A549 (cell line): ENCODE measurements around the gene AGR2. TPM values are rescaled to one million over a fixed set of nuclear protein-coding genes. Genes with fewer than 3 reads are reported as not detected.

Experiments used
- BCL3 ChIP-seq: fragments of >200 bp; sonication (Bioruptor Twin); formaldehyde crosslinking; IDR thresholded peaks from 3 replicates; pipeline ENCODE4 v1.6.1; 2016
- BHLHE40 ChIP-seq: IDR thresholded peaks from 2 replicates; pipeline ENCODE4 v1.6.1; 2012; ENCODE audit warnings: low read depth, low read length, inconsistent platforms
- CBX2 ChIP-seq: fragments of 200-600 bp; sonication (generic); IDR thresholded peaks from 2 replicates; pipeline ENCODE4 v1.6.1; 2016; ENCODE audit warnings: low read depth, mild to moderate bottlenecking, borderline replicate concordance
- CHD2 ChIP-seq: fragments of 150-350 bp; IDR thresholded peaks from 2 replicates; pipeline ENCODE4 v1.6.1; 2014; ENCODE audit warnings: low read length; ENCODE audit not compliant: partially characterized antibody
- CTCF ChIP-seq: fragments of >200 bp; sonication (Bioruptor Twin); formaldehyde crosslinking; IDR thresholded peaks from 3 replicates; pipeline ENCODE4 v1.5.1; 2016
- EHMT2 ChIP-seq: fragments of 200-600 bp; sonication (generic); IDR thresholded peaks from 2 replicates; pipeline ENCODE4 v1.6.1; 2016; ENCODE audit warnings: antibody characterized with exemption, low read depth, mild to moderate bottlenecking, moderate library complexity
- EP300 ChIP-seq, 2 experiments: fragments of >200 bp; sonication (Bioruptor Twin); formaldehyde crosslinking; IDR thresholded peaks; 2 replicates in 1 of 2; 3 replicates in 1 of 2; pipeline ENCODE4 v1.6.1; 2016 to 2017
- FOSB ChIP-seq: fragments of 250-450 bp; sonication (Bioruptor Pico); IDR thresholded peaks from 2 replicates; pipeline ENCODE4 v1.5.0; 2020; ENCODE audit warnings: mild to moderate bottlenecking, moderate library complexity
- FOSL2 ChIP-seq, 2 experiments: fragments of 450-650 bp in 1 of 2; fragments of >200 bp in 1 of 2; sonication (Bioruptor Twin) in 1 of 2; formaldehyde crosslinking; IDR thresholded peaks; 2 replicates each; pipeline versions ENCODE4 v1.5.0 to v1.6.1; 2016 to 2020; ENCODE audit warnings: mild to moderate bottlenecking in 1 of 2, moderate library complexity in 1 of 2
- GATA3 ChIP-seq: IDR thresholded peaks from 2 replicates; pipeline ENCODE4 v1.6.1; 2012; ENCODE audit warnings: borderline replicate concordance
- HDAC2 ChIP-seq: fragments of 200-600 bp; sonication (generic); IDR thresholded peaks from 2 replicates; pipeline ENCODE4 v1.6.1; 2016
- HES2 ChIP-seq: fragments of >200 bp; sonication (Bioruptor Twin); formaldehyde crosslinking; IDR thresholded peaks from 2 replicates; pipeline ENCODE4 v1.6.1; 2016
- HEYL ChIP-seq: fragments of 250-450 bp; sonication (Bioruptor Pico); IDR thresholded peaks from 2 replicates; pipeline ENCODE4 v1.8.0; 2021; ENCODE audit warnings: mild to moderate bottlenecking, moderate library complexity
- HMGXB4 ChIP-seq: fragments of 250-450 bp; sonication (Bioruptor Pico); IDR thresholded peaks from 2 replicates; pipeline ENCODE4 v1.5.0; 2021; ENCODE audit warnings: mild to moderate bottlenecking, moderate library complexity, borderline replicate concordance
- HOXA7 ChIP-seq: fragments of 250-450 bp; sonication (Bioruptor Pico); IDR thresholded peaks from 2 replicates; pipeline ENCODE4 v1.5.0; 2020; ENCODE audit warnings: mild to moderate bottlenecking, moderate library complexity
- HOXB5 ChIP-seq: fragments of 250-450 bp; sonication (Bioruptor Pico); IDR thresholded peaks from 2 replicates; pipeline ENCODE4 v1.5.0; 2020; ENCODE audit warnings: mild to moderate bottlenecking, moderate library complexity
- JUN ChIP-seq, 2 experiments: fragments of >200 bp; sonication (Bioruptor Twin); formaldehyde crosslinking; IDR thresholded peaks; 2 replicates in 1 of 2; 3 replicates in 1 of 2; pipeline ENCODE4 v1.6.1; 2016 to 2017
- KDM5A ChIP-seq: fragments of 200-600 bp; sonication (generic); IDR thresholded peaks from 2 replicates; pipeline ENCODE4 v1.6.1; 2016; ENCODE audit warnings: antibody characterized with exemption, mild to moderate bottlenecking
- MAFK ChIP-seq: fragments of 450-650 bp; IDR thresholded peaks from 2 replicates; pipeline ENCODE4 v1.6.1; 2014; ENCODE audit not compliant: partially characterized antibody
- MAX ChIP-seq: IDR thresholded peaks from 2 replicates; pipeline ENCODE4 v1.6.1; 2012
- MAZ ChIP-seq: fragments of 150-350 bp; IDR thresholded peaks from 2 replicates; pipeline ENCODE4 v1.6.1; 2014; ENCODE audit warnings: antibody characterized with exemption, low read depth, low read length, borderline replicate concordance
- MYC ChIP-seq: IDR thresholded peaks from 2 replicates; pipeline ENCODE4 v1.6.1; 2012; ENCODE audit warnings: mild to moderate bottlenecking, inconsistent platforms, low read length, improper control_type of control experiment, borderline replicate concordance
- NPAS2 ChIP-seq: fragments of 250-450 bp; sonication (Bioruptor Pico); IDR thresholded peaks from 2 replicates; pipeline ENCODE4 v1.8.0; 2022; ENCODE audit warnings: mild to moderate bottlenecking, moderate library complexity, borderline replicate concordance
- NR3C1 ChIP-seq: fragments of >200 bp; sonication (Bioruptor Twin); formaldehyde crosslinking; IDR thresholded peaks from 3 replicates; pipeline ENCODE4 v1.6.1; 2017
- PBX3 ChIP-seq: IDR thresholded peaks from 2 replicates; pipeline ENCODE4 v1.6.1; 2012
- PHF8 ChIP-seq: fragments of 200-600 bp; sonication (generic); IDR thresholded peaks from 2 replicates; pipeline ENCODE4 v1.6.1; 2016; ENCODE audit warnings: low read depth, mild to moderate bottlenecking, antibody characterized with exemption, moderate library complexity, borderline replicate concordance
- POLR2A ChIP-seq: IDR thresholded peaks from 2 replicates; pipeline ENCODE4 v1.6.1; 2012; ENCODE audit warnings: mild to moderate bottlenecking, low read length
- POLR2AphosphoS2 ChIP-seq: conservative IDR thresholded peaks from 2 replicates; pipeline ENCODE4 v1.6.1; 2012; ENCODE audit warnings: low read length, improper control_type of control experiment, inconsistent platforms
- RAD21 ChIP-seq, 2 experiments: fragments of >200 bp in 1 of 2; sonication (Bioruptor Twin) in 1 of 2; formaldehyde crosslinking in 1 of 2; IDR thresholded peaks in 1 of 2; conservative IDR thresholded peaks in 1 of 2; 2 replicates in 1 of 2; 3 replicates in 1 of 2; pipeline ENCODE4 v1.6.1; 2012 to 2018; ENCODE audit warnings: inconsistent platforms in 1 of 2
- RARB ChIP-seq: fragments of 250-450 bp; sonication (Bioruptor Pico); IDR thresholded peaks from 2 replicates; pipeline ENCODE4 v1.8.0; 2021; ENCODE audit warnings: mild to moderate bottlenecking, moderate library complexity
- RCOR1 ChIP-seq: fragments of 150-350 bp; IDR thresholded peaks from 2 replicates; pipeline ENCODE4 v1.6.1; 2014; ENCODE audit warnings: antibody characterized with exemption, low read length, low read depth
- RFX5 ChIP-seq: fragments of 450-650 bp; IDR thresholded peaks from 2 replicates; pipeline ENCODE4 v1.7.1; 2014; ENCODE audit warnings: antibody characterized with exemption, mild to moderate bottlenecking, moderate library complexity
- SREBF2 ChIP-seq: fragments of 450-650 bp; IDR thresholded peaks from 2 replicates; pipeline ENCODE4 v1.6.1; 2014; ENCODE audit warnings: mild to moderate bottlenecking, moderate library complexity
- TFCP2L1 ChIP-seq: fragments of 250-450 bp; sonication (Bioruptor Pico); IDR thresholded peaks from 2 replicates; pipeline ENCODE4 v1.5.0; 2021; ENCODE audit warnings: mild to moderate bottlenecking
- USF2 ChIP-seq: fragments of 450-650 bp; IDR thresholded peaks from 2 replicates; pipeline ENCODE4 v1.6.1; 2014; ENCODE audit warnings: antibody characterized with exemption
- ZC3H11A ChIP-seq: fragments of 450-650 bp; IDR thresholded peaks from 2 replicates; pipeline ENCODE4 v1.6.1; 2014; ENCODE audit warnings: antibody characterized with exemption, mild to moderate bottlenecking
- ZFP36 ChIP-seq: fragments of 450-650 bp; IDR thresholded peaks from 2 replicates; pipeline ENCODE4 v1.6.1; 2014; ENCODE audit warnings: borderline replicate concordance; ENCODE audit not compliant: partially characterized antibody
- ZNF302 ChIP-seq: fragments of 250-450 bp; sonication (Bioruptor Pico); IDR thresholded peaks from 2 replicates; pipeline ENCODE4 v1.9.0; 2021; ENCODE audit warnings: inconsistent platforms, mild to moderate bottlenecking, moderate library complexity
- ZSCAN20 ChIP-seq: fragments of 250-450 bp; sonication (Bioruptor Pico); IDR thresholded peaks from 2 replicates; pipeline ENCODE4 v1.8.0; 2022; ENCODE audit warnings: mild to moderate bottlenecking, moderate library complexity
- polyA plus RNA-seq, 4 experiments: library from polyadenylated mRNA; depleted of rRNA in 3 of 4; stranded (reverse); fragments of >200 nt; fragmentation: RNase III in 1 of 4; extraction: RNeasy Plus Mini Kit Qiagen cat#74134 plus additional on column Dnase treatment in 1 of 4; gene quantifications; 2 replicates in 3 of 4; 3 replicates in 1 of 4; pipeline ENCODE4 v1.2.3, GENCODE V29; 2011 to 2017

AGR2 gene
- polyA plus RNA-seq, 2 of the 4 experiments (the other 2 are of a cell fraction): 60.7 to 479 TPM

GRCh38 chr7:16847381-16847860 is 42.6 kb upstream of the AGR2 start (continued):
- TF ChIP-seq PHF8 (no peak), SREBF2 (no peak), HOXB5 (CRISPR knock-in tag) (0 out of 2 replicates have a peak, but pooled peaks have one; percentile 17), HEYL (CRISPR knock-in tag) (no peak), HES2 (peak; percentile 68; the same call in 1 of the 2 replicates), HMGXB4 (CRISPR knock-in tag) (no peak), MAX (peak; percentile 85), POLR2A (no peak), HDAC2 (no peak), EHMT2 (no peak), KDM5A (no peak), RARB (0 out of 2 replicates have a peak, but pooled peaks have one; percentile 46), POLR2AphosphoS2 (no peak), JUN (IDR thresholded peaks at IDR 0.05) (peak; percentile 93 to 96), NR3C1 (no peak), RCOR1 (no peak), MAFK (no peak), ZNF302 (CRISPR knock-in tag) (no peak), TFCP2L1 (no peak), GATA3 (peak; percentile 100), FOSL2 (IDR thresholded peaks at IDR 0.05) (peak; percentile 49; the same call in 1 of the 2 replicates), FOSL2 (CRISPR knock-in tag; IDR thresholded peaks at IDR 0.05) (peak; percentile 81), HOXA7 (CRISPR knock-in tag) (no peak), ZFP36 (peak; percentile 39), NPAS2 (CRISPR knock-in tag) (no peak), FOSB (no peak; the same call in 1 of the 2 replicates), ZC3H11A (no peak), BCL3 (peak; percentile 95), RAD21 (conservative IDR thresholded peaks at IDR 0.05 in 1 of 2, IDR thresholded peaks at IDR 0.05 in 1 of 2) (peak; percentile 50 to 66), BHLHE40 (no peak), CBX2 (no peak), CHD2 (no peak), RFX5 (no peak), PBX3 (peak; percentile 85), USF2 (no peak), ZSCAN20 (CRISPR knock-in tag) (no peak), MAZ (no peak), EP300 (IDR thresholded peaks at IDR 0.05) (peak; percentile 83 to 94; a peak in 4 of 5 replicates), MYC (no peak), CTCF (no peak)
